DLD1 (cell line): ENCODE results near the gene USP48.
"Not testable (repeated sequence)": the region's sequence is repeated elsewhere in the genome, so short reads cannot be mapped to it uniquely, and the experiment has no call there.

ENCODE experiments used
- in situ Hi-C: cut with HindIII; loops from 2 replicates; pipeline ENCODE4 v1.10.0; 2017; ENCODE audit warnings: low sequenced_read_pairs

Gene USP48

GRCh38 chr1:21641967-21642739, 140.8 kb downstream of the USP48 start:
- in situ Hi-C loops, result no loop called here

GRCh38 chr1:21641537-21641936, 141.4 kb downstream of the USP48 start:
- in situ Hi-C loops, result no loop called here

DNA sequence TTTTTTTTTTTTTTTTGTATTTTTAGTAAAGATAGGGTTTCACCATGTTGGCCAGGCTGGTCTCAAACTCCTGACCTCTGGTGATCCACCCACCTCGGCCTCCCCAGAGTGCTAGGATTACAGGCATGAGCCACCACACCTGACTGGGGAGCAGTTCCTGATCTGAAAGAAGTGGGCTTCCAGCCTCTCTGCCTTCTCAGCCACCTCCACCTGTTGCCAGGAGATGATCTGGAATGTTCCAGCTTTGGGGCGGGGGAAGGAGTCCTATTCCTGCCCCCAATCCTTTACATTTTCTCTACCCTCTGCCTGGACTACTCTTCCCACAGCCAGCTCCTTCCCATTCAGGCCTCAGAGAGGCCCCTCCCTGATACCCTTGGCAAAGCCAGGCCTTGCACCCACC, 141.9 kb downstream of the USP48 start:
- in situ Hi-C loops, result no loop called here

DNA sequence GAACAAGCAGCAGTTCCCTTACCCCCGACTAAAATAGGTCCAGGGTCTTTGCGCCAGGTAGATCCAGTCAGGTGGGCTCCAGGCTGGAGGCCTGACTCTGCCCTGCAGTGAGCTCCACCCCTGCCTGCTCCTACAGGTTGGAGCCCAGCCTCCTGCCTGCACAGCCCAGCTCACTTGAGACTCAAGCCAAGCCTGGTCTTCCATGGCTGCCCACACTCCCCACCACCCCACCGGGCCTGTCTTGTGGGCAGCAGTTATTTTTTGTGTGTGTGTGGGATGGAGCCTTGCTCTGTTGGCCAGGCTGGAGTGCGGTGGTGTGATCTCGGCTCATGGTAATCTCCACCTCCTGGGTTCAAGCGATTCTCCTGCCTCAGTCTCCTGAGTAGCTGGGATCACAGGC, 142.3 kb downstream of the USP48 start:
- in situ Hi-C loops, result no loop called here

GRCh38 chr1:21639594-21640041, 143.3 kb downstream of the USP48 start:
- in situ Hi-C loops, result no loop called here

DNA sequence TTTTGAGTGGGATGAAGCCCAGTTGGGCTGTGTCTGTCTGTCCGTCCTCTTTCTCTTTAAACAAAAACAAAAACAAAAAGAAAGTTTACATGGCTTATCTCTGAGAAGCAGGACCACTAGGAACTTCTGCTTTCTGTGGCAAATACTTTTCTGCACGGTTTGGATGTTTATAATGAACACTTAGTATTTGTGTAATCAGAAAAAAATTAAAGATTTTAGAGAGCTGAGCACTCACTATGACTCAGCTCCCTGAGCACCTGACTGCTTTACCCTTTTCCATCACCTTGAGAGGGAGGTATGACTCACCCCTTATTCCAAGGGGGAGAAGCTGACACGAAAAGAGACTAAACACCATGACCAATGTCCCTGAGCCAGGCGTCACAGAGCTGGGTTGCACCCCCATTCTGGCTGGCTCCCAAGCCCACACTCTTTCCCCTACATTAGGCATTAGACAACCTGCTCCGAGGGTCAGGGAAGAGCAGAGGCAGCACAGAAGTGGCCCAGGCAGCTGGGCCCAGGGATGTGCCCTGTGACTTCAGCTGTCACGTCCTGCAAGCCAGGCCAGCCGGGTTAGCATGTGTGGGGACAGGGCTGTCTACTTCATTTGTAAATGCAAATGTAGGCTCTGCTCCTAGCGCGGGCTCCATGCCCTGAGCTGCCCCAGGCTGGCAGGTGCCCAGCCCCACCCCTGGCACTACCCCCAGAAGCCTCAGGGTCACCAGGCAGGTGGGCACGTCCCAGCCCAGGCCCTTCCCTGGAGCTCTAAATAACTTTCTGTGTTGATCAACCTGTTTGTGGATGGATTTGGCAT, 144.2 kb downstream of the USP48 start:
- in situ Hi-C loops, result no loop called here

DNA sequence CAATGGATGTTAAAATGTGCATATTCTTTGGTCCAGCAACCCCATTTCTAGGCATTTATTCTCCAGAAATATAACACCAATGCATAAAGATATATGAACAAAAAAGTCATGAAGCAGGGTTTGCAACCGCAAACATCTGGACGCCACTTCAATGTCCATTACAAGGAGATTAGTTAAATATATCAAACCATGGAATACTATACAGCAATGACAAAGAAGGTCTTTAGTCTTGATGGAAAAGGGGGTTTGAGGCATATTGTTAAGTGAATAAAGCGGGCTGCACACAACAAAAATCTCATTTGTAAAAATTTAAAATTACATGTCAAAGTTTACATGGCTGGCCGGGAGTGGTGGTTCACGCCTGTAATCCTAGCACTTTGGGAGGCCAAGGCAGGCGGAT, 145.4 kb downstream of the USP48 start:
- in situ Hi-C loops, result no loop called here

DNA sequence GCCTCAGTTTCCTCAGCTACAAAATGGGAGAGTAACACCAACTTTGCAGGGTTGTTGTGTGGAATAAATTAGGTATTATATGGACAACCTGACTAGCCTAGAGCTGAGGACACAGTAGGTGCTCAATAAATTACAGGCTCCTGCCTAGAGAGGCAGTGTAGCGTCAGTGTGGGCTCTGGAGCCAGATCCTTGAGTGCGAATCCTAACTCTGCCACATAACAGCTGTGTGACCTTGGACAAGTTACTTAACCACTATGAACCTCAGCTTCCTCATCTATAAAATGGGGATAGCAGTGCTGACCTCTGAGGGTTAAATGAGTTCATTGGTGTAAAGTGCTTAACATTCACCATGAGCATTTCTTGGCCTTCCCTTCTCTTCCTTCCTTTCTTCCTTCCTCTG, 146.9 kb downstream of the USP48 start:
- in situ Hi-C loops, result no loop called here

DNA sequence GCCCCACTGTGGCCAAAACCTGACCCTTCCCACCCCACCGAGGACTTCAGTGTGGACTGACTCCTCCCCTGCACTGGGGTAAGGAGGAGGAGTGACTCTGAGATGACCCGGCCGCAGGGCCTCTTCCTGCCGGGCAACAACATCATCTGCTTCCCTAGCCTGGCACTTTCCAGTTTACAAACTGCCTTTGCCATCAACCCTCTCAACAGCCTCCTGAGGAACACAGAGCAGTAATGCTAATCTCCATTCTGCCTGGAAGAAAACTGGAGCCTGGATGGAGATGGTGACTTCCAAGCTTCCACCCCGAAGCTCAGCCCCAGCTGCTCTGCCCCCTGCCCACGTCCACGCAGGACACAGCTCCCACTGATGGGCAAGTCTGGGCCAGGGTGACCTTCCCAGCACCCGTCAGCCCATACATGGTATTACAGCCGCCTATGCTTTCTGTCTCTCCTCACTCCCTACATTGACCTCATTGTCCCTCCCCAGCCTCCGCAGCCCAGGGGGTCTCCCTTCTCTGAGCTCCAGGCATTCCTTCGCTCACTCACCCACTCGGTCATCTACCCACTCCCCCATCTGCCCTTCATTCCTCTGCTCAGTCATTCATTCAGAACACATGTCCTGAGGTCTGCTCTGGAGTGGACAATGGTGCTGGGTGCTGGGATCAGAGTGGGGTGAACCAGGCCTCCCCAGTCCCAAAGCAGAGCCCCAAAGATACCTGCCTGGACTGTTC, 148.0 kb downstream of the USP48 start:
- in situ Hi-C loops, result no loop called here

DNA sequence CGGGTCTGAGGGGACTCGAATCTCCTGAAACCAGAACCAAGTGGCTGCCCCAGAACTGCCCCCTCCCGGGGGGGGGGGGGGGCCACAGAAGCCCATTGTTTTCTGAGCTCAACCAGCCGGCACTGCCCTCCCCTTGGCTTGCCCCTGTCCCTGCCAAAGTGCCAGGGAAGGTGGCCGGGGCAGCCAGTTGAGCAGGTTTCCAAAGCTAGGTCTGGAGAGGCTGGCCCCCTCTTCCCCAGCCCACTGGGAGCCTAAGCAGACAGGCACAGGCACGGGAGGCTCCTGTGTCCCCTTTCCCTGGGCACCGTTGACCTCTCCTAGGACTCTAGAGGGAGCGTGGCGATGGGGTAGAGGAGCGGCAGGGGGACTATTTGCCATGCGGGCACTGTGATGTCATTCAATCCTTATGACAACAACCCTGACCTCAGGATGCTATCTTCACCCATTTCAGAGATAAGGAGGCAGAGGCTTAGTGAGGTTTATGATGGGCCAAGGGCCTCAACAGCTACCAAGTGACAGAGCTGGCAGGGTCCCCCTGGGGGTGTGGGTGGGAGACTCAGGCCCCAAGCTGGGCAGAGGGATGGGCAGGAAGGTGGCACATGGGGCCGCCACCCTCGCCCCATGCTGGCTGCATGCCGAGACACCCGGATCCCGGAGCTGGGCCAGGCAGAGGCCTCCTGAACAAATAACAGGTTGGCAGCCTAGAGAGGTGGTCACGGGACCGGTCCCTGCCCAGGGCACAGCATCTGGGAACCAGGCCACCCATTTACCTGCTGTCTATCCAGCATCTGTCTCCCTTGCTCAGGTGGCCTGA, 148.8 kb downstream of the USP48 start:
- in situ Hi-C loops, result no loop called here

DNA sequence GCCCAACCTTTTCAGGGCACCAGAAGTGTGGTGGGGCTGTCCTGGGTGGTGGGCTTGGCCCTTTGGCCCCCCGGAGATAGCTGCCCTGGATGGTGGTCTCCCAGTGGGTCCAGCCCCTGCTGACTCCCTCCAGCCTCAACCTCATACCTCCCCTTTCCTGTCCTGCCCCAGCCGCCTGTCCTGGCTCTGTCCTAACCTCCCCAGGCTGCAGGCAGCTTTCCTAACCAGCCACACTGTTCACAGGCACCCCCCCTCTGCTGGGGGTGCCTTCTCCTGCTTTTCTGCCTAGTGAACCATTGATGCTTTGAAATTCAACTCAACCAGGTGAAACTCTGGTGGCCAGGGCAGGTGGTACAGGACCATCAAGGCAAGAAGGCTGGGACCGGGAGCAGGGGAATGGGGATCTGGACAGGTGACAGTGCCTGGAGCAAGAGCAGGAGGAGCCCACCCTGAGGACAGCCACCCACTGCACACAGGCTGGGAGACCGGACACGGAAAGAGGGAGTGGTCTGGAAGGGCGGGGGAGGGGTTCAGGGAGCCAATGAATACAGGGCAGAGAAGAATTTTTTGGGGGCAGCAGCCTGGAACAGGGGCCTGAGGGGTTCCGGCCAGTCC, 149.7 kb downstream of the USP48 start:
- in situ Hi-C loops, result no loop called here

DNA sequence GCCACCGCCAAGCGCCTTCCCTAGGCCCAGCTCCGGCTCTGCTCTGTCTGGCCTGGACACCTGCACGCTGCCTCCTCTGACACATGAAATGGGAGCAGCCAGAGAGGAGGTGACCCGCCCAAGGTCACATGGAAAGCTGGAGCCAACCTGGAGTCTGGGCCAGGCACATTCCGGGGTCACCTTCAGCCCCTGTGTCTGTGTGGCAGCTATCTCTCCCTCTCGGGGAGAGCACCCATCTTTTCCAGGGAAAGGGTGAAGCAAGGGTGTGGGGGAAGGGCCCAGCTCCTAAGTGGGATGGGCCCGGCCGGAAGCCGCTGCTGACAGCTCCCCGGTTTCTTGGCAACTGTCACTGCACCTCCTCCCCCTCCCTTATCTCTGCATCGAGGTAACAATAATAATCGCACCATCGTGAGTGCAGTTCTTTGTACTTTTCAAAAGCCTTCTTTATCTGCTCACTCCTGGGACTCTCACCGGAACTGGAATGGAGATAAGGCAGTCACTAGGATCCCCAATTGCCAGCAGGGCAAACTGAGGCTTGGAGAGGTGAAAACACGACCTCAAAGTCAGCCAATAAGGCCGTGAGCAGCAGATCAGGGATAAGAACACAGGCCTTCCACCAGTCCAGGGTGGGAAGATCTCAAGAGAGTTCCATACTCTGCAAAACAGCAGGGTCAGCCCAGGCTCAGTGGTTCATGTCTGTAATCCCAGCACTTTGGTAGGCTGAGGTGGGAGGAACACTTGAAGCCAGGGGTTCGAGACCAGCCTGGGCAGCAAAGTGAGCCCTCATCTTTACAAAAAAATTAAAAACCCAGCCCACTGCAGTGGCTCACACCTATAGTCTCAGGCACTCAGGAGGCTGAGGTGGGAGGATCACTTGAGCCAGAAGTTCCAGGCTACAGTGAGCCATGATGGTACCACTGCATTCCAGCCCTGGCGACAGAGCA, 150.7 kb downstream of the USP48 start:
- in situ Hi-C loops, result no loop called here

- in situ Hi-C loops, result not testable (repeated sequence)
Observed at GRCh38 chr1:21631590-21631943, 151.4 kb downstream of the USP48 start.

DNA sequence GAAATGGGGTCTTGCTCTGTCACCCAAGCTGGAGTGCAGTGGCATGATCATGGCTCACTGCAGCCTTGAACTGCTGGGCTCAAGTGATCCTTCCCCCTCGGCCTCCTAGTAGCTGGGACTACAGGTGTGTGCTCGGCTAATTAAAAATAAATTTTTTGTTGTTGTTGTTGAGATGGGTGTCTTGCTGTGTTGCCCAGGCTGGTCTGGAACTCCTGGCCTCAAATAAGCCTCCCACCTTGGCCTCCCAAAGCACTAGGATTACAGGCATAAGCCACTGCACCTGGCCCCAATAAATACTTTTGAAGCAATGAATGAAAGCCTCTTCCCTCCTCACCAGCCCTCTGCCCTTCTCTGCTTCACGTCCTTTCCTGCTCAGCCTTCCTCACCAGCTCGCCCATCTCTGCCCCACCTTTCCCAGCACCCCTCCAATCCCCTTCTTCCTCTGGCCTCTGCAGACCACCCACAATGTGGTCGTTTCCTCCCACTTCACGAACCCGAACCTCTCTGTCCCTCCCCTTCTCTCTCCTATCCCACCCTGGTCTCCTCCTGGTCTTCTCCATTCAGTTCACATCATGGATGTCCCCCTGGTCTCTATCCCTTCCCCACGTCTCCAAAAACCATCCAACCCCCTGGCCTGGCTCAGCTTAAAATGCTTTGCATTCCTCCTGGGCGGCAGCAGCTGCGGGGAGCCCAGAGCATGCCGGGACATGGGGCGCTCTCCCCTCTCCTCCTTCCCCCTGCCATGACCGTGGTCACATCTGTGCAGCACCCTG, 152.2 kb downstream of the USP48 start:
- in situ Hi-C loops, result no loop called here

GRCh38 chr1:21629971-21630370, 153.0 kb downstream of the USP48 start:
- in situ Hi-C loops, result no loop called here

DNA sequence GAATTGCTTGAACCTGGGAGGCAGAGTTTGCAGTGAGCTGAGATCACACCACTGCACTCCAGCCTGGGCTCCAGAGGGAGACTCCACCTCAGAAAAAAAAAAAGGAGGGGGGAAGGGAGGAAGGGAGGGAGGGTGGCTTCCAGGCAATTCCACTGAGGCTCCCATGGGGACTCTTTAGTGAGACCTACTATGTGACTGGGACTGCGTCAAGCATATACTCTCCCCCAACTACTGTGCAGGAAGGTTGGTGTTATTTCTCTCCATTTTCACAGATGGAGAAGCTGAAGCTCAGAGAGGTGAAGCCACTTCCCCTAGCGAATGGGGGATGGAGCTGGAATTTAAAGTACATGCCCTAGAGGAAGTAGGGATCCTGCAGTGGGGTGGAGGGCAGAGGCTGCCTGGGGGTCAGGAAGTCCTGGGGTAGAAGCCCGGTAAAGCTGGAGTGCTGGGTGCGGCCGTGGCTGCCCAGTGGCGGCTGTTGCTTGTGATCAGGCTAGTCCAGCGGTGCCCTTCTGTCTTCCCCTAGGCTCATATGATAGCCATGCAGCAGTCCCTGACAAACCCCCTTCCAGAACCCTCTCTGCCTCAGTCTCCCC, 154.1 kb downstream of the USP48 start:
- in situ Hi-C loops, result no loop called here
